HFF-Myc (cell line): ENCODE measurements around the gene ASXL2.

Experiments
- DNase-seq: peaks from one replicate; pipeline ENCODE4 v3.0.0-alpha.2; 2011; ENCODE audit warnings: low read depth; ENCODE audit errors: extremely low read depth
- H3K4me3 ChIP-seq: replicated peaks from 2 replicates; pipeline ENCODE4 v1.5.1; 2011; ENCODE audit warnings: low read depth, mild to moderate bottlenecking, control low read depth, low read length
- CTCF ChIP-seq: IDR thresholded peaks from 2 replicates; pipeline ENCODE4 v1.5.1; 2012; ENCODE audit warnings: mild to moderate bottlenecking, low read depth, low read length, control low read depth; ENCODE audit errors: missing control alignments

ASXL2 gene

GRCh38 chr2:25684577-25685473 is 193.5 kb downstream of the ASXL2 start:
- no peak overlapping the region for H3K4me3 ChIP-seq
- TF ChIP-seq CTCF, result no peak
- DNase-seq, result no peak
